Hematopoietic multipotent progenitor cell treated with erythropoietin and hydrocortisone succinate and interleukin-3 and kit ligand, for 4 days (in vitro differentiated cells): ENCODE data around the gene TRAF1.
A peak's percentile ranks its signal among the peaks of the same experiment; 100 is the strongest.

Source experiments
- DNase-seq: peaks from one replicate; pipeline ENCODE4 v3.0.0-alpha.2; 2015

Gene TRAF1

DNA sequence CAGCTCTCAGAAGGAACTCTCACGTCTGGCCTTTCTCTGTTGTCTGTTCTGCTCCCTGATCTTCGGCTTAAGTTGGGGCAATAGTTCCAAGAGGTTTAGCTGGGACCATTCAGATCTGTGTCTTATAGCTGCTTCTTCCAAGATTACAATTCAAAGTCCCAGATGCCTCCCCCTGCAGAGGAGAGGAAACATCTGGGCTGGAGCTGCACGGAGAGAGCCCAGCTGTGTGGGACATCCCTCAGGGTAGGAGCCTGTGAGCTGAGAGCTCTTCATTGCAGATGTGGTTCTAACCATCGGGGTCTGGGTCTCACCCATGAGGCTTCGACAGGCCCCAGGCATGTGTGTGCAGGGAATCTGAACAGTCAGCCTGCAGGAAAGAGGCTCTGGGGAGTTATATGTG is 40.6 kb downstream of the TRAF1 start:
- peak; percentile 39 for DNase-seq

DNA sequence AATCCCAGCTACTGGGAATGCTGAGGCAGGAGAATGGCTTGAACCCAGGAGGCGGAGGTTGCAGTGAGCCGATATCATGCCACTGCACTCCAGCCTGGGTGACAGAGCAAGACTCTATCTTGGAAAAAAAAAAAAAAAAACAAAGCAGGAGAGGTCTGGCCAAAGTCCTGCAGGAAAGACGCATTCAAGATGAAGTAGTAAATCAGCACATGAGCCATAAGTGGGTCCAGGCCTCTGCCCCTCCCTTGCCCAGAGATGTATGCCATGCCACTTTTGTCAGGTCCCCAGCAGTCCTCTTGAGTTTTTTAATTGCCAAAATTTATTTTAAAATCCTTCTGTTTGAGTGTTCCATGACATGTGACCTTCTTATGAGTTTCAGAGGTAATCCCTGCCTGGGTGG is 41.1 kb downstream of the TRAF1 start:
- no peak for DNase-seq

DNA sequence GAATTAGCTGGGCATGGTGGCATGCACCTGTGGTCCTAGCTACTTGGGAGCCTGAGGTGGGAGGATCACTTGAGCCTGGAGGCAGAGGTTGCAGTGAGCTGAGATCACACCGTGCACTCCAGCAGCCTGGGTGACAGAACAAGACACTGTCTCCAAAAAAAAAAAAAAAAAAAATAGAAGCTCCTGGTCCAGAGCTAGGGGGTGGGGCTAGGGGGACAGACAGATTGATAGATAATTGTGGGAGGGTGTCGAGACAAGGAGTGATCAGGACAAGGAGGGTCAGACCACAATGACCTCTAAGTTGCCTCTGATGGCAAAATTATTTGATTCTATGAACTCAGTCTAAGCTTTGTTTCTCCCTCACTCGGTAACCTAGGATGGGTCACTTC is 43.0 kb downstream of the TRAF1 start:
- no peak for DNase-seq

DNA sequence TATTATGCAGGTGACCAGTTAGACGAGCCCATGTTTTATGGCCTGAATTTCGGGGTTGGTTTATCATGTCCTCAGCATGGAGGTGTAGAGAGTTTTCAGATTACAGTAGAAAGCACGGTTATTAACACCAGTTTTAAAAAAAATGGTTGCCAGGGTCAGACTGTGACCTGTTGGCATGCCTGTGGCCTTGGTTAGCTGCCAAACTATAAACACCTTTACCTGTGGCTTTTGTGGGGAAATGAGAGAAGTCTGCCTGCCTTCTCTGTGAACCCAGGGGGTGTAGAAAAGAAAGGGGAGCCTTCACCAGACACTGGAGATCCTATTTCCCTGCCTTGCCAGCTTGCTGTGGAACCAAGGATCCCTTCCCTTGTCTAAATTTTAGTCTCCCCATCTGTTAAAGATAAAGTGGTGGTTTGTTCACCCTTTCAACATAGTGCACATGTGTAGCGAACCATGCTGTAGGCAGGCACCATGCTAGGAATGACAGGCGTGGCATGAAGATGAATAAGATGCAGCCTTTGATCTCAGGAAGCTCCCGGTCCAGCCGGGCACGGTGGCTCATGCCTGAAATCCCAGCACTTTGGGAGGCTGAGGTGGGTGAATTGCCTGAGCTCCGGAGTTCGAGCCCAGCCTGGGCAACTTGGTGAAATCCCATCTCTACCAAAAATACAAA is 43.5 kb downstream of the TRAF1 start:
- no peak for DNase-seq

DNA sequence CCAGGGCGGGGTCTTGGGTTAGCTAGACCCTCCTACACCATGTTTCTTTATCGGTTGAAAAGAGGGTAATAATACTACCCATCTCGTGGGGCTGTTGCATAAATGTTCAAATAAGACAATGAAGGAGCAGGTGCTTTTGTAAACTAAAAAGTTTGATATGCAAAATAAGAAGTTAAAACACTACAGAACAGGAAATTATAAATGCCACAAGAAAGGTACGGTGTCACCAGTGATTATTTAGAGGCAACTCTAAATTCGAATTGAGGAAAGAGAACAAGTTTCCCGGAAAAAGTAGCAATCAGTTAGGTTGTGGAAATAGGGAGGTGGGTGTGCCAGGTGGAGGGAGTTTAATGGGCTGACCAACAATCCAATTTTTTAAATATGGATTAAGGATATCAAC is 47.1 kb downstream of the TRAF1 start:
- DNase-seq = no peak

DNA sequence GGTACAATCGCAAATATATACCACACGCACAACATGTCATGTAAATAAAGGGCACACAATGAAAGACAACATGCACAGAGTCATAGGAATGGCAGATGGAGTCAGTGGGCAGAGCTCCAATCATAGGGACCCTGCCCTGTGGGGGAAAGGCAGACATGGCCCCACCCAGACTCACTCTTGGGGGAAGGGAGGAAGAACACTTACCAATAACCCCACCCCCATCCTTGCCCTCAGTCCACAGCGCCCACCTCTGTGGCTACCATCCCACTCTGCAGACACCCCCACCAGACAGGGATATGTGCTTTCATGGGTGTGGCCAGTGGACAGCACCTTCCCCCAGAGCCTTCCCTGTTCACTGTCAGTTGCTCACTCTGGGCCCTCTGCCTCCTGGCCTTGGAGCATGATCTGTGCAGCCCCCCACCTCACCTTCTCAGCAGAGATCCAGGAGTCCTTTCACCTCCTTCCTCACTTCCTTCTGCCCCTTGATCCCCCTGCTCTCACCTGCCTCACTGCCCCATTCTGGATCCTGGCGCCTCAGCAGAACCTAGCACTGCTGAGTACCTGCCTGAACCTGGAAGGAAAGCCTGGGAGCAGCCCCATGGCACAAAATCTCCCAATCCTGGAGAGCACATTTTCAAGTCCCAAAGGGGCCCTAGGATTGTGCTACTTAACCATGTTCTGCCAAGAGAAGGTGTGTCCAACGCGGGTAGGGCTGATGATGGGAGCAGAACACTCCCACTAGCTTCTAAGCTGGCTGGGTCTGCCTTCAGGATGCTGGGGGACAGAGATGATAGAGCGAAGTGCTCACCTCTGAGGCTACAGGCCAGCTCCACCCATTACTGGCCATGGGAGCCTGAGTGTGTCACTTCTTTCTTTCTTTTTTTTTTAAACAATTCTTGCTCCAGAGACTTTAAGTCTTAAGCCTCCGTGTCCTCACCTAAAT is 48.1 kb downstream of the TRAF1 start:
- DNase-seq = peak; percentile 64

DNA sequence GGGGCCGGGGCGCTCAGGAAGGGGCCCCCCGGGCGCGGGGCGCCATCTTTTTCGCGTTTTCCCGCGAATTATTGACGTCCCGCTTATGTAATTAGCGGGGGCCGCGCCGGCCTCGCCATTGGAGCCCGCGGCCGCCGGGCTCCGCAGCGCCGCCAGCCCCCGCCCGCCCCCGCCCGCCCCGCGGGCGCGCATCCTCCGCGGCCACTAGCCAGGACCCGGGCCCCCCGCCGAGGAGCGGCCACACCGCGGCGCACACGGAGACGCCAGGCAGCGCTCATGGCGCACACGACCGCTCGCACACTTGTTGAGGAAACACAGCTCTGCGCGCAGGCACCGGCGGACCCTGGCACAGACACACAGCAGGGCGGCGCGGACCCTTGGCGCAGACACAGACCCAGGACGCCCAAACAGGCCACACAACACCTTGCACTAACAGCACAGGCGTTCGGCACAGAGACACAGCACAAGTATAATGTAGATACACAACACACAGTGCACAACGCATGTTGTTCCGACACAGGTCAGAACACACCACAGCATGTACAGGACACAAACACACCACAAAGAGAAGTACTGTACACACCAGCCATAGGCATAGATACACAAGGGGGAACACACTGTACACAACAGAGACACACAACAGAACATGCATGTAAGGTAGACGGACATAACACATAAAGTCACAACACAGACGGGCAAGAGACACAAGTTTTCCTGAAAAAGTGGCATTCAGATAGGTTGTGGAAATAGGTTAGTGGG is 49.1 kb downstream of the TRAF1 start:
- peak; percentile 92 for DNase-seq

DNA sequence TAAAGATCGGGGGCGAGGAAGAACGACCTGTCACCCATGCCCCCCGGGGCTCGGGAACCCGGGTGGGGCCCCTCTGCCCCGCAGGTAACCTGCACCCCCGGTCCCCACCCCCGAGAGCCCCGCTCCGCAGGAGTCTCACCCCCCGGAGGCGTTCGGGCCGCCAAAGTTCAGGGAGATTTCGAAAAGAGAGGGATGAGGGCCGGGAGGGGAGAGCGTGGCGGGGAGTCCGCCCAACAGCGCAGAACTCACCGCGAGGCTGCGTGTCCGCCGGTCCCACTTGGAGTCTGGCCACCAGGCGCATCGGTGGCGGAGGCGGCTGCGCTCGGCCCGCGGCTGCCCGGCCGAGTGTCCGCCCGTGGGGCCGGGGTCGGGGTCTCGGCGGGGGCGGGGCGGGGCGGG is 49.8 kb downstream of the TRAF1 start, which contains the start of gene PHF19:
PHF19 (minus strand) TSS at position 347 of the 399 bp plus-strand sequence. CDS start 2,447 bp downstream, outside the sequence.
- peak; percentile 70 for DNase-seq

DNA sequence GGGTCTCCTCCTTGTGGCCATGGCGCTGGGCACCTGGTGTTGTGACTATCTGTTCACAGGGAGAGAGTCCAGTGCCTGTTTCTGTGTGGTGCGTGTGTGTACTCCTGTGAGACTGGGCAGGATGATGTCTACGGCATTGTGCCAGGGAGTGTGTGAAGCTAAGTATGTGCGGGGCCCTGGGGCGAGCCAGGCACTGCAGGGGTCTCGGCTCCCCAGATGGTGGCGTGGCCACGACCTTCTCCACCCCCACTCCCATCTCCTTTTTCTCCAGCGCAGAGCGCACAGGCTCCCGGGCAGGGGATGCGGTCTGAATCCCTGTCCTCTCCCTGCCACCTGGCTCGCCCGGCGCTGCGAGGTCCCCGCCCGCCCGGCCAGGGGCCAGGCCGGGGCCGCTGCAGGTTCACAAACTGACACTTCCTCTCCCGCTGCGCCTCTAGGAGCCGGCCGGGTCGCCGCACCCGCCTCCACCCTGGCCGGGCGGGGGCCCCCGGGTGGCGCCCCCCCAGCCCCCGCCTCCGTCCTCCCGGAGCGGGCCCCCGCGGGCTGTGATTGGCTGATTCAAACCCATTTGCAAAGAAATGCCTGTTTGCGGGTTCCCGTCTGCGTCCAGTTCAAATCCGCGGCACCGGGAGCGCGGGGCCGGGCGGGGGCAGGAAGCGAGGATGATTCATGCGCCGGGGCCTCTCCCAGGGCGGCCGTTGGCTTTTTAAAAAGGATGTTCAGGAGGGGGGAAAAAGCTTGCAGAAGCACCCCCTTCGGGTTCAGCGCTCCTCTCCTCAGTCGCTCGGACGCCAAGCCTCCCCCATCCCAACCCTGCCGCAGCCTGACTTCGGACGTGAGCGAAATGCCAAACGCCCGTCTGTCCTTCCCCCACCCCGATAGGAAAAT is 50.4 kb downstream of the TRAF1 start:
- DNase-seq = peak; percentile 96

DNA sequence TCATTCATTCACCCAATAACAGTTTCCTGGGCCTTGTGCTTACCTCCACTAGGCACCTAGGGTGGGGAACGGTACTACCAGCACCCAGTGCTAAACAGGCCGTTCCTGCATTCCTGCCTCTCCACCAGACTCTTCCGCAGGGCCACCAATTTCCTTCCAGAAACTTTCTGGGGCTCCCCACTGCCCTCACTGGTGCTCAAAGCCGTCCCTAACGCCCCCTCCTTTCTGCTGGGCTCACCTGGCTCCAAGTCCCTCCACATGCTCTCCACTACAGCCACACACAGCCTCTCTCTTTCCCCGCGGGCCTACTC is 51.0 kb downstream of the TRAF1 start:
- no peak for DNase-seq

DNA sequence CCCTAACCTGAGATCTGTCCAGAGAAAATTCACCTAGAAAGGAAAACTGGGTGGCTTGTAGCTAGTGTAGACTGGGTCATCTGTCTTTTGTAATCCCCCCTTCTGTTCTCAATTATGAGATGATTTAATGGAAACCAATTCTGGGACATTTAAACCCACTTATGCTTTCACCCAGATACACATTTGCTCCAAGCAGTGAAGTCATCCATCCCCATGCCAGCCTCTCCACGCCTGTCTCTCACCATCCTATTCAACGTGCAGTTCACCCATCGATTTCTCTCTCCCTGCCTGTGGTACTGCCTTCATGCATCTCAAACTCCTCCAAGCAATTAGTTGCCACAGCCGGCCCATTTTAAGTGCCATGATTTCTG is 51.4 kb downstream of the TRAF1 start:
- no peak for DNase-seq

DNA sequence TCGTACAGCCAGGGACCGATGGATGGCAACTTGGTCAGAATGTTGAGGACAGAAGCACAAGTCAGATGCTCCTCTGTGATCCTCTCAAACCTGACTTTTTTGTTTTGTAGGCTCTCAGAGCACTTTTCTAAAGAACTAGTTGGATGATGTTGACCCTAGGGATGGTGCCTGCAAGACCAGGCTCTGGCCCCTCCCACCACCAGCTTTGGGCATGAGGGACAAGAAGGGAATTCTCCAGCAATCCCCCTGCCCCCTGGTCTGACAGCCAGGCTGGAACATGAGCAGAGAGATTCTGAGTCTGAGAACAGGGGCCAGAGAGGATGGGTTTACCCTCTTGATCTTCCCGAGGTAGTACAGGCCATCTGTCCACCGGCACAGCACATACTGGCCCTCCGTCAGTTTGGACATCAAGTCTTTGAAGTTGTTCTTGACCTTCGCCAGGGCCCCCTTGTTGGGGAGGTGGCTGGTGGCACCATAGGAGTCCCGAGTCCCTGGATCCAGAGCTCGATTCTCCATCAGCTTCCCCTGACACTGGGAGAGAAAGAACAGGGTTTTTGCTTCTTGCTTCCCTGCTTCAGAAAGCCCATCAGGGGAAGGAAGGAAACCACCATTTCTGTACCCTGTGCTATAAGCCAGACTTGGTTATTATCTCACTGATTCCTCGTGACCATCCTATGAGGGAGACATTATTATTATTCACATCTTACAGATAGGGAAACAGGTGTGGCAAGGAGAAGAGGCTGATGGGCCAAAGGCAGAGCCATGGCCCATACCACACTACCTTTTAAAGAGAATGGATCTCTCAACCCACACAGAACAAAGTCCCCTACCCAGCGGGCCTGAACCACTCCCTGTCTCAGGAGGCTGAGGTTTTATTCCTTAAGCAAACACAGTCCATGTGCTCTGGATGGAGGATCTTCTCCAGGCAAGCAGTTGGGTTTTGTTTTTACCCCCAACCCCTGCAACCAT is 52.1 kb downstream of the TRAF1 start:
- DNase-seq = no peak

DNA sequence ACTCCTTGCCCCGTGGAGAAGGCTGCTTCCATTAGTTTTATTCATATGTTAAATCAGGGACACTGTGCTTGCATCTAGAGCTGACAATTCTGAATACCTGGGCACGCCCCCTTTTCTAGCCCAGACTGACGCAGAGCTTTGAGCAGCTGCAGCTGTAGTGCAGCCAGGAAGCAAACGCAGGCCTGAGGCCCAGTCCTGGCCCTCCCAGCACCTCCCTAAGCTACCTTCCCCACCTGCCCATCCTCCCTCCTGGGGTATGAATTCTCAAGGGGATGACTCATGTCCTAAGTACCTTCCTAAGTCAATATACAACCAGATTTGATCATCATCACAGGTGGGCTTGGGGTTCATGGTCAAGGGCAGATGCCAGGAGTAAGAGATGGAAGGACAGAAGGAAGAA is 53.1 kb downstream of the TRAF1 start:
- no peak for DNase-seq

DNA sequence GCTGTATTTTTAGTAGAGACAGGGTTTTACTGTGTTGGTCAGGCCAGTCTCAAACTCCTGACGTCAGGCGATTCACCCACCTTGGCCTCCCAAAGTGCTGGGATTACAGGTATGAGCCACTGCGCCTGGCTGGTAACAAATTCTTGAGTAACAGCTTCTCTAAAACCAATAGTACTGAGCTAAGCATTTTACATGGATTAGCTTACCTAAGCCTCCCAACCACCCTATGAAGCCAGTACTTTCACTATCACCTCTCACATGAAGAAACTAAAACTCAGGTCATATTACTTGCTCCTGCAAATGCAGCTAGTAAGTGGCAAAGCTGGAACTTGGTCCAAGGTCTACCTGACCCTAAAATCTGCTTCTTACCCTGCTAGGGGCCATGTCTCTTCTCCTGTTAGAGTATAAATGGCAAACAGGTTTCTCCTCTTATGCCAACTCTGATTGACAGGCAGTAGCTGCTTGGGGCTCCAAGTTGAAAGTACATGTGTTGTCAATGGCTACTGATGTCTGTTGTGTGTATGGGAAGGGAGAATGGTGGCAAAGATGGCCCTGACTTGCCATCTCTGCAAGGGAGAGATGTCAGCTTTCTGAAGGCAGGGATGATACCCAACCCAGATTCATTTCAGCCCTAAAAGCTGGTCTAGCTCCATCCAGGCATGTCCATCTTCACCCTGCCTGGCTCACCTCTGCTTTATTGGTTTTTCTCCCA is 53.6 kb downstream of the TRAF1 start:
- DNase-seq = no peak

DNA sequence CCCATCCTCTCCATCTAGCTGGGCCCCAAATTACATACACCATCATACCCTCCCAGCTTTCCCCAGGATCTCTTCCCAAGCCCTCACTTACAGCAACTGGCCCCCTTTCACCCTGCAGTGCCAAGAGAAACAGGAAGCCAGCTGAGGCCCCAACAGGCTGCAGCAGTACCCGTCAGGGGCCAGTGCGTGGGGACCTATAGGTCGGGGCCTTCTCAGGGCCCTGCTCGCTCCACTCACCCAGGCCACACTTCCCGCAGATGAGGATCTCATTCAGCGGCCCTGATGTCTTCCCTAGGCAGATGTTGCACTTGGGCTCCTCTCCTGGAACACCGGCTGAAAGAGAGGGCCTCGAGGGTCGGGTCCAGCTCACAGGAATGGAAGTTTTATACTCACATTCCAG is 56.4 kb downstream of the TRAF1 start:
- DNase-seq = peak; percentile 49

DNA sequence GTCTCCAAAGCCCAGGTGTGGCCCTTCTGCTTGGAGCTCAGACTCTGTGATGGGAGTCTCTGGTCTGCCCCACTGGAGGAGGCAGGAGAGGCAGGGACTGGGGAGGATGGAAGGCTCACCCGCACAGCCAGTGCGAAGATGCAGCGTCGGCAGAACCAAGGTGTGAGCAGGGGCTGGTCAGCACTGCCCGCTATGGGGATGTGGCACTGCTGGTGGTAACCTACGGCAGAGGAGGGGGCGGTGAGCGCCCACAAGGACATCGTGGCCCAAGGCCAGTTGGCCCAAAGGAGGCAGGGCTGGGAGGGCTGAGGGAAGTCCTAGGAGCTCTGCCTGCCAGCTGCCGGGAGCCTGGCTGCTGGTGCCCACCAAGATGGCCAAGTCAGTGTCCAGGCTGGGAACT is 56.9 kb downstream of the TRAF1 start:
- no peak for DNase-seq

DNA sequence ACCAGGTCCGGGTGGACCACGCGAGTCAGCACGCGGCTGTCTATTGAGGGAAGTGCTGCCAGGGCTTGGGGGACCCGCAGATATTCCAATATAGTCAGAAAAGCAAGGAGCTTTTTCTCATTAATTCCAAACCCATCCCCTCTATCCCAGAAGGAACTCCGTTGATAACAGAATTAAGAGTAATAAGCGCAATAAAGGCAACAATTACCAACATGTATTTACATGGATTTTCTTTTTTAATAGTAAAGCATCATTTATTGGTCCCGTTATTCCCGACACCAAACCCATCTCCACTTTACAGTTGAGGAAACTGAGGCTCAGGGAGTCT is 57.3 kb downstream of the TRAF1 start:
- no peak for DNase-seq

DNA sequence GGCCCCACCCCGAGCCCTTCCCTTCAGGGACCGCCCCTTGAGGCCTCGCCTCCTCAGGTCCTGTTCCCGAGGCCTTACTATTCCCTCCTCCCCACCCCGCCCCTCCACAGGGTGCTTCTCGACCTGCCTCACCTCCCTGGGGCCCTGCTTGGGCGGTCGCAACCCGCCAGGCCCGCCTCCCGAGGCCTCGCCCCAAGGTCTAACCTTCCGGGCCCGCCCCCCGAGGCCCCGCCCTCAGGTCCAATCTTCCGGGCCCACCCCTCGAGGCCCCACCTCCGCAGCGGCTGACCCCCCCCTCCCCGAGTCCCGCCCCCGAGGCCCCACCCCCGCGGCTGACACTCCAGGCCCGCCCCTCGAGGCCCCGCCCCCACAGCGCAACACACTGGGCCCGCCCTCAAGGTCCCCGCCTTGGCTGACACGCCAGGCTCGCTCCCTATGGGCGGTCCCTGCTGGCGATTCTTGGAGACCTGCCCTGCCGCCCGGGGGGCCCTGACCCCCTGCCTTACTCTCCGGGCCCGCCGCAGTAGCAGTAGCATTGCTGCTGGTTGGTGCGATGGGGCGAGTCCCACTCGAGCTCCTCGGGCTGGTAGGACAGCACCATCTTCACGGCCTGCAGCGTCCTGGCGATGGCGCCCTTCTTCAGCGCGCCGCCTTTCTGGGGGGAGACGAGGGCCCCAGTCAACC is 57.8 kb downstream of the TRAF1 start:
- peak; percentile 99 for DNase-seq

DNA sequence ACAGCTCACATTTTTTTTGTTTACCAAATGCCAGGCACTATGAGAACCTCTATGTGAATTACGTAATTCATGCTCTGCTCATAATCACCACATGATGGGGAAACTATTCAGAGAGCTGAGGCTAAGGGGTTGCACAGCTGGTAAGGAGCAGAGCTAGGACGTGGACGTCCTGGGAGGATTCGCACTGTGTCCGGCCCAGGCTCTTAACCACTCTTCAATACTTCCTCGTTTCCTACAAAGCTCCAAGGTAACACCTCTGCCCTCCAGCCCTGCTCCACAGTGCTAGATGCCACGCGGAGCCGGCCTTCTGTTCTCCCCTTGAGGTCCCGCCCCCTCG is 58.3 kb downstream of the TRAF1 start:
- no peak for DNase-seq

DNA sequence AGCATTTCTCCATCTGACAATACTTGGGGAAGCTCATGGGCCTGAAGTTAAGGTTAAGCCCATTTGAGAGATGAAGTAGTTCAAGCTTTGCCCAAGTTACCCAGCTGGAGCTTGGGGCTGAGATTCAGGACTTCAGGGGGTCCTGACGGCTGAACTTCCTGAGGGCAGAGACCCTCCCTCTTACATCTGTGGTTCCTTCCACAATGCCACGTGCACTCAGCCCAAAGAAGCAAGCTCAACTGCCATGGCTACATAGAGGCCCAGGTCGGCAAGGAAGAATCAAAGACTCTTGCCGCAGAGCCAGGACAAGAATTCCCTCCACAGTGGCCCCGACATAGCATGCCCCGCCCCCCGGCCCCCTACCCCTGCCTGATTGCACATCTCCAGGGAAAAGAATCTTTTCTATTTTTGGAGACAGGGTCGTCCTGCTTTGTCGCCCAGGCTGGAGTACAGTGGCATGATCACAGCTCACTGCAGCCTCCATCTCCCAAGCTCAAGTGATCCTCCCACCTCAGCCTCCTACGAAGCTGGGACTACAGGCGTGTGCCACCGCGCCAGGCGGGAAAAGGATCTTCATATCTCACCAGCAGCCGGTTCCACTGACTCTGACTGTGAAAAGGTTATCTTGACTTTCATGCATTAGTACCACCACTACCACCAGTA is 58.8 kb downstream of the TRAF1 start:
- no peak for DNase-seq
